NCI-H526 (cell line): ENCODE data around the gene LPO.

ENCODE experiments used
- DNase-seq, 2 experiments: peaks; one replicate each; lab custom pipeline; 2025; lab: John Stamatoyannopoulos, UW

The LPO gene

DNA sequence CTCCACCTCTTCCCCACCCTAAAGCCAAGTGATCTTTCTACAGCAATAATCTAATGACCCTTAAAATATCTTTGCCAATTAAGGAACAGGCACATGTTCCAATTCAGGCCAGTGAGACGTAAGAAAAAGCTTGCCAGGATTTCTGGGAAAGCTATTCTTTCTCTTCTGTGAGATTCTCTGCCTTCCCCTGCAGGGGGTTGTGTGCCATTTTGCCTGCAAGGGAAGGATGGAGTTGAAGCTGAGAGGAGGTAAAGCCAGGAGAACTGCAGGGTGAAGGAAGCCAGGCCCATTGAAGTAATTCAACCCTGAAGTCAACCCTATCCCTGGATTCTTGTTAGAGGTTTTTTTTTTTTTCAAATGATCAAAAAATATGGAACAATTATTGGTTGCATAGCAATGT is 9.0 kb upstream of the LPO start:
- no peak for DNase-seq

- DNase-seq: no peak
Observed at GRCh38 chr17:58229881-58230280, 8.5 kb upstream of the LPO start.

GRCh38 chr17:58231641-58232040 is 6.7 kb upstream of the LPO start:
- no peak for DNase-seq

DNA sequence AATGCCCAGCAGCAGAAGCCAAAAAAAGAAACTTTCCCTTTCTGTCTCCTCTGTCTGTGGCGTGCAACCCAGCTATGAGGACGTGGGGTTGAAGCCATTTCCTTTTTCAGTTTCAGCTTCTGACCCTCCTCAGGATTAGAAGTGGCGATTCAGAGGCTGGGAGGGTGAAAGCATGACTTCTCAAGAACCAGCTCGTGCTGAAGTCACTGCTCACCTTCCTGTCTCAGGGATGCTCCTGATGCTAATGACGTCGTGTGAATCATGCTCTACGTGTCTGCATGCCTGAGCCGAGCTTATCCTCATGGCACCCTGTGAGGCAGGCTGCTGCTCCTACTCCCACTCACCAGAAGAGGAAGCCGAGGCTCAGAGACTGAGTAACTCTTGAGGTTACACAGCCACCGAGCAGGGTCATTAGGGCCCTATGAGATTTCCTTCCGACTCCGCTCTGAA is 5.7 kb upstream of the LPO start:
- no peak for DNase-seq

DNA sequence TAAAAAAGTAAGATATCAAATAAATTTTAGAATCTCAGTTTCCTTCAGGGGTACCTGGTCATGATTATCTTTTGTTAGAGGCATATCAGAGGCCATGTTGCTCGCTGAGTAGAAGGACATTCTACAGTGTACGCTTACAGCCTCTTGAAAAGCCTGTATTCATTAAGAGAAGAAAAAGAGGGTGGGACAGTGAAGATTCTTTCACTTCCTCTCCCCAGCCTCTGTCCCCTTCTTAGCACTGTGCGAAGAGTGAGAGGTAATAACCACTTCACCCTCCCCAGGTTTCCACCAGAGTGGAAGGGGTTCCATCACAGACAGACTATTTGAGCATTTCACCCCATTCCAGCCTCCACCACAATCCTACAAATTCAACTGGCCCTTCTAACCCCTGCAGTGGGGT is 4.8 kb upstream of the LPO start:
- no peak for DNase-seq

GRCh38 chr17:58234512-58234911 is 3.9 kb upstream of the LPO start:
- DNase-seq: no peak

DNA sequence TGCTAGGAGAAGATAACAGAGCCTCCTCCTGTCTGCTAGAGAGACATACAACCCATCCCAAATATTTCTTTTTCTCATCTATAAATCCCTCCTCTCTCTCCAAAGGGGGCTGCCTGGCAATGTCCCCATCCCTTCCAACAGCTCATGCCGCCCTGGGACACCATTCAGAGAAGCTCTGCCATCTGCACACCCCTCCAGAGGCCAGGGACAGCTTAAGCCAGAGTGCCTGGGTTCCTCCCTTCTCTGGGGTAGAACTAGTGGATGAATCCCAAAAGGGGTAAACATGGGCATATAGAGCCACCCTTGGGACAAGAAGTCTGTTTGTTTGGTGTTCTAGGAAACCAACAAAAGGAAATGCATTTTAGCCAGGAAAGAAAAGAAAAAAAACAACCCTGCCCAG is 2.6 kb upstream of the LPO start:
- no peak for DNase-seq

- no peak for DNase-seq
Observed at GRCh38 chr17:58236394-58236793, 2.0 kb upstream of the LPO start.

DNA sequence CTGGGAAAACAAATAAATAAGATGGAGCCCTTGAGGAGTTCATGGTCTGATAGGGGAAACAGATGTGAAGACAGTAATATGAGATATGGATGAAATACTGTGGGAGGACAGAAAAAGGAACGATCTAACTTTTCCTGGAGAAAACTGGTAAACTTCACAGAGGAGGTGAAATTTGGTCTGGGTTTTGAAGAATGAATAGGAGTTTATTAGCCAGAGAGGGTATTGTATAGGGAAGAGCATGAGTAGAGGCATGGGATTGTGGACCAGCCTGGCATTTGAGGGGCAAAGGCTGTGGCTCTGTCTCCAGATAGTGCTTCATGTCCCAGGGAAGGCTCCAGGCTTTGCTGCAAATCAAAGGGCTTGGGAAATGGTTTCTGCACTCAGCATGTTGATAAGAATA is 1.6 kb downstream of the LPO start:
- DNase-seq: no peak

DNA sequence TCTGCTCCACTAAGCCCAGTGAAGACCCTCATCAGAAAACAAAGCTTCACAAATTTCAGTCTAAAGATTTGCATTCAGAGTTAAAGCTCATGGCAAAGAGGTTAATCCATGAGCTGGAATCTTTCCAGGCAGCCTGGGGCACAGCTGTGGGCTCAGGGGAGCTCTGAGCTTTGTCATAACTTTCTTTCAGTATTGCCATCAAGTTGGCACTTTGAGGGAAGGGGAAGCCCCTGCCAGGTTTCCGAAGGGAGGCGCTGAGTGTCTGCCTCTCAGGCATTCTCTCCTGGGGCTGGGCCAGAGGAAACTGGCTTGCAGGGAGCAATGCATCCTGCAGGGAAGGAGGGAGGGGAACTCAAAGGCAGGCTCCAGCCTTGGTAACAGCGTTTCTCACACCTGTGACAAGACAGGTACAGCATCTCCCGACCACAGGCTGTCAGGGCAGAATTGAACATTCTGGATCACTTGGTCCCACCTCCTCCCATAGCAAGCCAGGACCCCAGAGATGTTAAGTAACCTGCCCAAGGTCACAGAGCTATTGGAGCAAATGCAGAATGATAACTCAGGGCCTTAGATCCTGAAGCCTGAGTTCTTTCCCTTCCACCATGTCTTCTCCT is 3.9 kb downstream of the LPO start:
- no peak for DNase-seq

- no peak for DNase-seq
Observed at GRCh38 chr17:58244963-58245362, 6.6 kb downstream of the LPO start.

DNA sequence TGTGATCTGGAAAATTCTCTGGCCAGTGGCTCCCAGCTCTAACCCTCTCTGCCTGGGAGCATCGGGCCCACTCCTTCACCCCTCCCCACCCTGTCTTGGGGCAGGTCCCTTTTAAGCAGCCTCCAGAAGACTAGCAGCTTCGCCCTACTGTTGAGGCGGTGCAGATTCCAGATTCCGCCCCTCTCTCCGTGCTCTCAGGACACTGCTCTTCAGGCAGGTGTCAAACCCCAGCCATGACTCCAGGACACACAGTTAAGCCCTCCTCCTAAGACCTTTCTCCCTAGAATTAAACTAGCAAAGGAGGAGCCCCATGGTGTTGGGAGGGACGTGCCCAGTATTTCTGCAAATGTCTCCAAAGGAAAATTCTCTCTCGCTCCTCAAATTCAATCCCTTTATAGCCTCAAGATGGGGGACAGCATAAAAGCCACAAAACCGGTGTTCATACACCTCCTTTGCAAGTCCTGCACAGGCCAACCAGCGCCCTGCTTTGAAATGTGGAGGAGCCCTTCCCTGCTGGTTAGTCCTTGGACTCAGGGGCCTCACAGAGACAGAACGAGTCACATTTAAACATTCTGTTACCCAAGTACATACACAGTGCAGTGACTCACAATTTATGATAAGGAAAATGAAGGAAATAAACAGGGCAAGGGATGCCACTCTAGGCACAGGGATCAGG is 7.2 kb downstream of the LPO start:
- no peak for DNase-seq

- no peak for DNase-seq
Observed at GRCh38 chr17:58246104-58246740, 7.8 kb downstream of the LPO start.

DNA sequence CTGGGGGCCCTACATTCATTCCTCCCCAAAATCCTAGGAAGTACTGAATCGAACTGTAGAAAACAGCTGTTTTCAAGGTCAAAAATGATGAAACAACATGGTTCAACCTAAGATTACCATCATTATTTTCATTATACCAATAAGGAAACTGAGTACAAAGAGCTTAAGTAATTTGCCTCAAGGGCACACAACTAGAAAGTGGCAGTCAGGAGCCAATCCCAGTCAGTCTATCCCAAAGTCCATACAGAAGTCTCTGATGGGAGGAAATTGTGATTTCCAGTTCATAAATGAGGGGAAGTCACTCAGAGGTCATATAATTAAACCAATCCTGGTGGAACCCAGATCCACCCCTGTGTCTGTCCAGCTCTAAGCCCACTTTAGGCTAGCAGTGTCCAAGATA is 8.4 kb downstream of the LPO start:
- no peak for DNase-seq

DNA sequence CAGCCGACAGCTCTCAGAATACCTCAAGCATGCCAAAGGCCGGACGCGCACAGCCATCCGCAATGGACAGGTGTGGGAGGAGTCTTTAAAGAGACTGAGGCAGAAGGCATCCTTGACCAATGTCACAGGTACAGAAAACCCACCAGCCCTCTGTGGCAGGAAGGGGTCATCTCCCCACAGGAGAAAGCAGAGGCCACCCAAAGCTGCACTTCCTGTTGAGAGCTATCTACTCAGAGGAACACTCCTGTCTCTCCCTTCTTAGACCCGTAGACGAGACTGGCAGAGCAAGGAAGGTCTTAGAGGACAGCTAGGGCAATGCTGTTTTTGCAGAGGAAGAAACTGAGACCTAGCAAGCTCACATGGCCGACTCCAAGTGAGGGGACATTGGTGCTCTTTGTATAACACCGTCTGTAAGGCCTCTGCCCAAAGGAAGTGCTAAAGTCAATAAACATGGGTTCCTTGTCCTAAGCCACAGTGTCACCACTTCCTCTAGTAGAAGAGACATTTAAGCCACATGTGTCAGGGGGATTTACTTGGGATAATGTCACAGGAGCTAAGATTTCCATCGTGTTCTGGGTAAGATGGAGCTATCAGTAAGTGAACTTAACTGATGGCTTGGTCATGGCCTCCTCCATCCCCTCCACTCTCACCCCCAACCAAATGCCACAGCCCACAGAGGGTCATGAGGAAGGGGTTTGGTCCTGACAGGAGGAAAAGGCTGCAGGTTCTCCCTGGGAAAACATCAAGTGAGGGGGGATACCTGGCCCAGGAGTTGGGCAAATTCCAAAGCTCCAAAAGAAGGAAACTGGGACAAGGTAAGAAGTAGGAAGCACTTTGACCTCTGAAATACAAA is 9.4 kb downstream of the LPO start:
- no peak for DNase-seq

- DNase-seq: no peak
Observed at GRCh38 chr17:58248955-58249269, 10.5 kb downstream of the LPO start.

DNA sequence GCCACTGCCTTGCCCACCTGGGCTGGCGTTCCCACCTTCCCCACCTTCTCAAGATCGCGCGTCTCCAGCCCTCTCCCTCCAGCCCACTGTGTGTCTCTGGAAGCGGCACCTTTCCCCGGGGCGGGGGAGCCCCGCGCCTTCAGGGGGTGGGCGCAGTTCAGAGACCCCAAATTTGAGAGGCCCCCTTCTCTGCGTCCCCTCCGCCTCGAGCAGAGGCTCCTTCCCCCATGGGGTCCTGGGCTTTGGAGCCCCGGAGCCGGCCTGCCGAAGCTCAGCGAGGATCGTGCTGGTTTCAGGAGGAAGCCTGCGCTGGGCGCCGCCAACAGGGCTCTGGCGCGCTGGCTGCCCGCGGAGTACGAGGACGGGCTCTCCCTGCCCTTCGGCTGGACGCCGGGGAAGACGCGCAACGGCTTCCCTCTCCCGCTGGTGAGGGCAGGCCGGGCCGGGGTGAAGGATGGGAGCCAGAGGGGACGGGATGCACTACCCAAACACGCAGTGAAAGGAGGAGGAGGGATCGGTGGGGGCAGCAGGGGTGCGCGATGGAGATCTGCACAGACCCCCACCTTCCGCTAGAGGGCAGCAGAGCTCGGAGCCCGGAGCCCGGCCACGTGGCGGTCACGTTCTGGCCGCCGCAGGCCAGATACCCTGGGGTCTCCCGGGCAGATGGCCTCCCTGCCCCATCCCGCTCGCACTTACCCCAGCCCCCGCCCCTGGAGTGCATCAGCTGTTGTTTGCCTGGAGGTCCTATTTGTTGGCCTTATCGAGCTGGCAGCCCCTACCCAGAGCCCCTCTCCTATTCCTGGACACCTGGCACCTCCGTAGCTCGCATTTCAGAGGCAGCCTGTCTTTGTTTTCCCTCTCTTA is 11.1 kb downstream of the LPO start:
- DNase-seq: peak; percentile 43 to 82

- DNase-seq: no peak
Observed at GRCh38 chr17:58250344-58251011, 12.1 kb downstream of the LPO start.

DNA sequence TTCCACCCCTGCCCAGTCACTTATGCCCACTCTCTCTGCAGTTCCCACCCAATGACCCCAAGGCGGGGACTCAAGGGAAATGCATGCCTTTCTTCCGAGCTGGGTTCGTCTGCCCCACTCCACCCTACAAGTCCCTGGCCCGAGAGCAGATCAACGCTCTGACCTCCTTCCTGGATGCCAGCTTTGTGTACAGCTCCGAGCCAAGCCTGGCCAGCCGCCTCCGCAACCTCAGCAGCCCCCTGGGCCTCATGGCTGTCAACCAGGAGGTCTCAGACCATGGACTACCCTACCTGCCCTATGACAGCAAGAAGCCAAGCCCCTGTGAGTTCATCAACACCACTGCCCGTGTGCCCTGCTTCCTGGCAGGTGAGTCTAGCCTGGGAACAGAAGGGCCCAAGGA is 13.8 kb downstream of the LPO start:
- DNase-seq: no peak

GRCh38 chr17:58253082-58253481 is 14.7 kb downstream of the LPO start:
- no peak for DNase-seq

DNA sequence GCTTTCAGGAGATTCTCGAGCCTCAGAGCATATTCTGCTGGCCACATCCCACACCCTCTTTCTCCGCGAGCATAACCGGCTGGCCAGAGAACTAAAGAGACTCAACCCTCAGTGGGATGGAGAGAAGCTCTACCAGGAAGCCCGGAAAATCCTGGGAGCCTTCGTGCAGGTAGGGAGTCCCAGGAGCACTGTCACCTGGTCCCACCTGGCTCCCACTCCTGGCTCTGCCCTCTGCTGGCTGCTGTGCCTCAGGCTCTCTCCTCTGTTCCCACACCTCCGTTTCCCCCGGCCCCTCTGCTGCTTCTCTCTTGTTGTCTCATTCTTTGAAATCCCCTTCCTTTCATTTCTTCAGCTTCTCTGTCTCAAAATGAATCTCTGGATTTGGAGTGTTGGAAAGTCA is 16.4 kb downstream of the LPO start:
- DNase-seq: peak in 1 of 2 experiments; percentile 60
